ENCODE data around the gene UBE4B.

Gene UBE4B

GRCh38 chr1:10056599-10056987, 23.8 kb downstream of the UBE4B start:
- no peak for DNase-seq (ENCODE audit: extremely low read depth, low read depth)

DNA sequence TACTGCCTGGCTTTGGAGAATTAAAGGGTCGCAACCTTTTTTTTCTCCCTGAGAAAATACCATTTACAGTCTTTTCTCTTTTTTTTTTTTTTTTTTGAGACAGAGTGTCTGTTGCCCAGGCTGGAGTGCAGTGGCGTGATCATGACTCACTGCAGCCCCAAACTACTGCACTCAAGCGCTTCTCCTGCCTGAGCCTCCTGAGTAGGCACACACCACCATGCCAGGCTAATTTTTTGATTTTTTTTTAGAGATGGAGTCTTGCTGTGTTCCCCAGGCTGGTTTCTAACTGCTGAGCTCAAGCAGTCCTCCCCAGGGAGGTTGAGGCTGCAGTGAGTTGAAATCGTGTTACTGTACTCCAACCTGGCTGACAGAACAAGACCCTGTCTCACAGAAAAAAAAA, 24.6 kb downstream of the UBE4B start:
- TF ChIP-seq, protein P1, sequence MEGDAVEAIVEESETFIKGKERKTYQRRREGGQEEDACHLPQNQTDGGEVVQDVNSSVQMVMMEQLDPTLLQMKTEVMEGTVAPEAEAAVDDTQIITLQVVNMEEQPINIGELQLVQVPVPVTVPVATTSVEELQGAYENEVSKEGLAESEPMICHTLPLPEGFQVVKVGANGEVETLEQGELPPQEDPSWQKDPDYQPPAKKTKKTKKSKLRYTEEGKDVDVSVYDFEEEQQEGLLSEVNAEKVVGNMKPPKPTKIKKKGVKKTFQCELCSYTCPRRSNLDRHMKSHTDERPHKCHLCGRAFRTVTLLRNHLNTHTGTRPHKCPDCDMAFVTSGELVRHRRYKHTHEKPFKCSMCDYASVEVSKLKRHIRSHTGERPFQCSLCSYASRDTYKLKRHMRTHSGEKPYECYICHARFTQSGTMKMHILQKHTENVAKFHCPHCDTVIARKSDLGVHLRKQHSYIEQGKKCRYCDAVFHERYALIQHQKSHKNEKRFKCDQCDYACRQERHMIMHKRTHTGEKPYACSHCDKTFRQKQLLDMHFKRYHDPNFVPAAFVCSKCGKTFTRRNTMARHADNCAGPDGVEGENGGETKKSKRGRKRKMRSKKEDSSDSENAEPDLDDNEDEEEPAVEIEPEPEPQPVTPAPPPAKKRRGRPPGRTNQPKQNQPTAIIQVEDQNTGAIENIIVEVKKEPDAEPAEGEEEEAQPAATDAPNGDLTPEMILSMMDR (IDR thresholded peaks at IDR 0.05; ENCODE audit: low read depth, low read length), result no peak

More at GRCh38 chr1:10056599-10056987, 23.8 kb downstream of the UBE4B start:
- TF ChIP-seq, protein P1 (IDR thresholded peaks at IDR 0.05; ENCODE audit: low read depth, low read length), result no peak

DNA sequence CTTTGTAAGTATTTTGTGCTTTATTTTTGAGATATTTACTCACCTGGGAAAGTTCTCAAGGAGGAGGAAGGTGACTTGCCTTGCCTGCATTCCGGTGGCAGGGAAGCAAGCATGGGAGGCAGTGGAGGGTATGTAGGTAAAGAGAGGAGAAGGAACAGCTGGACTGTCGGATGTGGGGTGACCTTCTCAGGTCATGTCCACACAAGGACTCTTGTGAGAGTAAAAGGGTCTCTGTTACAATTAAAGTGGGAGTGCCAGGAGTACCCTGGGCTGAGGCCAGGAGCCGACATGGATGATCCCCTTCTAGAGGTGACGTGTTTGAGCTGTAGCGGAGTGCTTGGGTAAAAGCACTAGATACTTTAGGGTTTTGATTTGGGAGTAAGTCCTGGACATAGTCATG, 25.0 kb downstream of the UBE4B start:
- no peak for DNase-seq (ENCODE audit: extremely low read depth, low read depth)
- TF ChIP-seq, protein P1 (IDR thresholded peaks at IDR 0.05; ENCODE audit: low read depth, low read length), result no peak

More for the DNA sequence above, 24.6 kb downstream of the UBE4B start:
- no peak for DNase-seq (ENCODE audit: extremely low read depth, low read depth)

DNA sequence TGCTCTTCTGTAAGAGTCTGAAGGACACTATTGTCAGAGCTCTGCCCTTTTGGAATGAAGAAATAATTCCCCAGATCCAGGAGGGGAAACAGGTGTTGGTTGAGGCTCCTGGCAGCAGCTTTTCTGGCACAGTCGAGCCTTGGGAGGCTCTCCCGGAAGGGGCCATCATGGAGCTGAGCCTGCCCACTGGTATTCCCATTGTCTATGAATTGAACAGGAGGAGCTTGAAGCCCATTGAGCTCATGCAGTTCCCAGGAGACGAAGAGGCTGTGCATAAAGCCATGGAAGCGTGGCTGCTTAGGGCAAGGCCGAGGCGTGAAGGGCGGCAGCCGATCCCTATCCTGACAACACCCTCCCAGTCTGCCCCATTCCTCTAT, 26.6 kb downstream of the UBE4B start:
- TF ChIP-seq, protein P1 (IDR thresholded peaks at IDR 0.05; ENCODE audit: low read depth, low read length), result no peak
- no peak for DNase-seq (ENCODE audit: extremely low read depth, low read depth)

GRCh38 chr1:10060311-10061100, 27.7 kb downstream of the UBE4B start:
- DNase-seq (ENCODE audit: extremely low read depth, low read depth), result no peak
- TF ChIP-seq, protein P1 (IDR thresholded peaks at IDR 0.05; ENCODE audit: low read depth, low read length), result no peak

DNA sequence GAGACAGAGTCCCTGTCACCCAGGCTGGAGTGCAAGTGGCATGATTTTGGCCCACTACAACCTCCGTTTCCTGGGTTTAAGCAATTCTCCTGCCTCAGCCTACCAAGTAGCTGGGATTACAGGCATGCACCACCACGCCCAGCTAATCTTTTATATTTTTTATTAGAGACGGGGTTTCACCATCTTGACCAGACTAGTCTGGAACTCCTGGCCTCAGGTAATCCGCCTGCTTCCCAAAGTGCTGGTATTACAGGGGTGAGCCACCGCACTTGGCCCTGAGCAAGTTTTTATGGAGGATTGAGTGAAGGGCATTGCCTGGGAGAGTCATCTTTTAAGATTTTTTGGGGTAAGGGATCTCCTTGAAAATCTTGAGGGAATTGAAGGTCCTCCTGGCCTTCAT, 28.5 kb downstream of the UBE4B start:
- TF ChIP-seq, protein P1 (IDR thresholded peaks at IDR 0.05; ENCODE audit: low read depth, low read length), result no peak
- DNase-seq (ENCODE audit: extremely low read depth, low read depth), result no peak

DNA sequence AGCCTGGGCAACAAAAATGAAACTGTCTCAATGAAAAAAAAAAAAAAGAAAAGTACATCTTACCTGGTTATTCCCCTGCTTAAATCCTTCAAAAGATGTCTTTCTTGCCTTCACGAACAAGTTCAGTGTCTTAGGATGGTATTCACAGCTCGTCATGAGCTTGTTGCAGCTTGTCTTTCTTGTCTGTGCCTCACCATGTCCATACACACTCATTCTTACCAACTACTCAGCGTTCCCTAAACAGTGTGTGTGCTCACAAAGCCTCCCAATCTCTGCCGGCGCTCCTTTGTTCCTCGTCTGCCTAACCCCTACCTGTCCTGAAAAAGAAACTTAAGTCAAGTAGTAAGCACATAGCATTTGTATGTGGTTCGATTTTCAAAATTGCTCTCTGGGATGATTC, 31.1 kb downstream of the UBE4B start:
- no peak for DNase-seq (ENCODE audit: extremely low read depth, low read depth)
- TF ChIP-seq, protein P1 (IDR thresholded peaks at IDR 0.05; ENCODE audit: low read depth, low read length), result no peak
